H9 (cell line): ENCODE results near the gene PKNOX2. TPM values are rescaled to one million over a fixed set of nuclear protein-coding genes. Genes with fewer than 3 reads are reported as not detected.

Source experiments
- DNase-seq: peaks from one replicate; pipeline ENCODE4 v3.0.0-alpha.2; 2017
- H2AFZ ChIP-seq: one replicate; pipeline ENCODE4 v1.6.1; 2013; ENCODE audit warnings: mild to moderate bottlenecking, low read length, control low read depth, moderate library complexity
- H2AK5ac ChIP-seq: 2 replicates; pipeline ENCODE4 v1.6.1; 2013; ENCODE audit warnings: low read length, control low read depth, mixed read lengths; ENCODE audit not compliant: insufficient read length
- H2BK120ac ChIP-seq: one replicate; pipeline ENCODE4 v1.6.1; 2013; ENCODE audit warnings: low read depth, mild to moderate bottlenecking, low read length, control low read depth, inconsistent platforms; ENCODE audit not compliant: poor library complexity, severe bottlenecking
- H2BK12ac ChIP-seq: 2 replicates; pipeline ENCODE4 v1.6.1; 2013; ENCODE audit warnings: low read length, control low read depth, mixed read lengths, low read depth; ENCODE audit not compliant: insufficient read length
- H2BK15ac ChIP-seq: 2 replicates; pipeline ENCODE4 v1.6.1; 2013; ENCODE audit warnings: low read depth, low read length, control low read depth
- H2BK20ac ChIP-seq: one replicate; pipeline ENCODE4 v1.6.1; 2013; ENCODE audit warnings: low read depth, mild to moderate bottlenecking, low read length, control low read depth, inconsistent platforms; ENCODE audit not compliant: poor library complexity, severe bottlenecking
- H2BK5ac ChIP-seq: 2 replicates; pipeline ENCODE4 v1.6.1; 2013; ENCODE audit warnings: low read length, control low read depth, mixed read lengths; ENCODE audit not compliant: insufficient read length
- H3K14ac ChIP-seq: 2 replicates; pipeline ENCODE4 v1.6.1; 2013; ENCODE audit warnings: low read length, control low read depth; ENCODE audit not compliant: insufficient read depth
- H3K18ac ChIP-seq: 2 replicates; pipeline ENCODE4 v1.6.1; 2013; ENCODE audit warnings: low read depth, mild to moderate bottlenecking, mixed read lengths, low read length, control low read depth; ENCODE audit not compliant: insufficient read length
- H3K23ac ChIP-seq: 2 replicates; pipeline ENCODE4 v1.6.1; 2013; ENCODE audit warnings: low read length, control low read depth, mixed read lengths, low read depth; ENCODE audit not compliant: insufficient read length
- H3K23me2 ChIP-seq: 2 replicates; pipeline ENCODE4 v1.6.1; 2013; ENCODE audit warnings: low read depth, mild to moderate bottlenecking, mixed read lengths, low read length, control low read depth; ENCODE audit not compliant: insufficient read length, poor library complexity, severe bottlenecking
- H3K27ac ChIP-seq: 2 replicates; pipeline ENCODE4 v1.5.1; 2013; ENCODE audit warnings: low read length, control low read depth, mixed read lengths, low read depth; ENCODE audit not compliant: insufficient read length
- H3K27me3 ChIP-seq: 2 replicates; pipeline ENCODE4 v1.6.1; 2013; ENCODE audit warnings: low read length, control low read depth, inconsistent platforms; ENCODE audit not compliant: insufficient read depth
- H3K4ac ChIP-seq: 2 replicates; pipeline ENCODE4 v1.6.1; 2013; ENCODE audit warnings: low read depth, mild to moderate bottlenecking, control low read depth, inconsistent platforms, low read length, moderate library complexity
- H3K4me1 ChIP-seq: 2 replicates; pipeline ENCODE4 v1.6.1; 2013; ENCODE audit warnings: low read length, control low read depth, inconsistent platforms; ENCODE audit not compliant: insufficient read depth
- H3K4me2 ChIP-seq: 2 replicates; pipeline ENCODE4 v1.6.1; 2013; ENCODE audit warnings: low read length, control low read depth, mixed read lengths; ENCODE audit not compliant: insufficient read length, insufficient read depth
- H3K56ac ChIP-seq: 2 replicates; pipeline ENCODE4 v1.6.1; 2013; ENCODE audit warnings: low read depth, mild to moderate bottlenecking, mixed read lengths, low read length, control low read depth; ENCODE audit not compliant: insufficient read length
- H3K79me1 ChIP-seq: 2 replicates; pipeline ENCODE4 v1.6.1; 2013; ENCODE audit warnings: low read depth, mild to moderate bottlenecking, moderate library complexity, low read length, control low read depth, inconsistent platforms; ENCODE audit not compliant: insufficient read depth, poor library complexity, severe bottlenecking
- H3K79me2 ChIP-seq: 2 replicates; pipeline ENCODE4 v1.6.1; 2013; ENCODE audit warnings: low read length, control low read depth, inconsistent platforms; ENCODE audit not compliant: insufficient read depth
- H3K9ac ChIP-seq: 2 replicates; pipeline ENCODE4 v1.6.1; 2013; ENCODE audit warnings: low read length, control low read depth, mixed read lengths; ENCODE audit not compliant: insufficient read length; ENCODE audit errors: extremely low read depth
- H3K9me3 ChIP-seq: one replicate; pipeline ENCODE4 v1.6.1; 2013; ENCODE audit warnings: low read depth, low read length, inconsistent platforms; ENCODE audit not compliant: control insufficient read depth
- H3T11ph ChIP-seq: one replicate; pipeline ENCODE4 v1.6.1; 2013; ENCODE audit warnings: mild to moderate bottlenecking, low read length, control low read depth, inconsistent platforms
- H4K20me1 ChIP-seq: one replicate; pipeline ENCODE4 v1.6.1; 2013; ENCODE audit not compliant: control insufficient read depth, insufficient read length, insufficient read depth
- H4K5ac ChIP-seq: 2 replicates; pipeline ENCODE4 v1.6.1; 2013; ENCODE audit warnings: low read depth, mild to moderate bottlenecking, mixed read lengths, low read length, control low read depth; ENCODE audit not compliant: insufficient read length
- H4K8ac ChIP-seq: replicated peaks from 2 replicates; pipeline ENCODE4 v1.6.1; 2013; ENCODE audit warnings: low read length, control low read depth, mixed read lengths, low read depth; ENCODE audit not compliant: insufficient read length
- H4K91ac ChIP-seq: 2 replicates; pipeline ENCODE4 v1.6.1; 2013; ENCODE audit warnings: low read depth, mild to moderate bottlenecking, moderate library complexity, mixed read lengths, low read length, control low read depth; ENCODE audit not compliant: insufficient read length
- H3K27ac Mint-ChIP-seq, 3 experiments: 2 replicates in 2 of 3; 3 replicates in 1 of 3; pipeline ENCODE4 v1.8.0; 2020 to 2021; ENCODE audit warnings: mixed read lengths in 3 of 3, mild to moderate bottlenecking in 1 of 3, moderate library complexity in 1 of 3
- H3K27me3 Mint-ChIP-seq: 2 replicates; pipeline ENCODE4 v1.8.0; 2021; ENCODE audit warnings: low read depth, mild to moderate bottlenecking, moderate library complexity, mixed read lengths
- H3K36me3 Mint-ChIP-seq, 3 experiments: 2 replicates in 2 of 3; 3 replicates in 1 of 3; pipeline ENCODE4 v1.8.0; 2020 to 2021; ENCODE audit warnings: low read depth in 3 of 3, mixed read lengths in 3 of 3; ENCODE audit not compliant: insufficient read depth in 1 of 3
- H3K4me1 Mint-ChIP-seq, 2 experiments: 2 replicates each; pipeline ENCODE4 v1.8.0; 2020; ENCODE audit warnings: mixed read lengths in 2 of 2
- H3K4me3 Mint-ChIP-seq, 2 experiments: 2 replicates in 1 of 2; 3 replicates in 1 of 2; pipeline ENCODE4 v1.8.0; 2020 to 2021; ENCODE audit warnings: mild to moderate bottlenecking in 2 of 2, mixed read lengths in 2 of 2, moderate library complexity in 1 of 2
- H3K9me3 Mint-ChIP-seq, 2 experiments: 2 replicates in 1 of 2; 3 replicates in 1 of 2; pipeline ENCODE4 v1.8.0; 2020; ENCODE audit warnings: mild to moderate bottlenecking in 2 of 2, mixed read lengths in 2 of 2, moderate library complexity in 1 of 2
- WGBS: extraction: QIAGEN DNeasy Blood & Tissue Kit; methylation state at CpG from one replicate; pipeline ENCODE4 v1.1.7; 2013; ENCODE audit warnings: missing lambda C conversion rate, low lambda C conversion rate, mixed read lengths; ENCODE audit not compliant: insufficient read length; ENCODE audit errors: extremely low coverage; 5-methylcytosine and 5-hydroxymethylcytosine counted together
- total RNA-seq: library from RNA; stranded (reverse); gene quantifications from 2 replicates; pipeline ENCODE4 v1.2.1, GENCODE V29; 2021
- TF ChIP-seq, protein P1 (sequence below): fragments of 200-600 bp; sonication (generic); conservative IDR thresholded peaks from 3 replicates; pipeline ENCODE4 v1.8.0; 2021; ENCODE audit warnings: antibody characterized with exemption, mild to moderate bottlenecking

The PKNOX2 gene
- total RNA-seq, 1 experiment from 2014 or later, result 1.3 TPM

DNA sequence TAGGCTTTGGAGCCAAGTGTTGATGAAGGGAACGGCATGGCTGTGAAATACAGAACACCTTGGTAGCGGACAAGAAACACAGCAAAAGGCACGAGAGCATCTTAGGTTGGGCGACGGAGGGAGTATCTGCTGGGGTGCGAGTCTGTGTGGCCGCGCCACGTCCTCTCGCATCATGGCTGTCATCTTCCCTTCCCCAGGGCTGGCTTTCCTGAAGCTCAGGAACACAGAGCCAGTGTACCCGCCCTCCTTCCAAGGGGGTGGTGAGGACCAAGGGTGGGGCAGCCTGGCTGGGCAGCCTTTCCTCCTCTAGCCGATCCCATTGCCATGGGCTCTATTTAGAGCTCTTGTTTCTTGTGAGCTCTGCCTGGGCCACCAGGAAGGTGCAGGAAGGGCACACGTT, 177.1 kb downstream of the PKNOX2 start:
- no peaks in the 10 kb centered on the region for H3K79me2 ChIP-seq
- no peak overlapping the region for H3K4ac ChIP-seq
- no peak overlapping the region for H2BK120ac ChIP-seq
- H3K9me3 Mint-ChIP-seq, result no peaks in the 10 kb centered on the region
- H3K14ac ChIP-seq, result no peak overlapping the region; the same call in 1 of the 2 replicates
- peaks cover 35 to 53% of the 10 kb centered on the region in 2 experiments for H3K4me1 Mint-ChIP-seq
- no peaks in the 10 kb centered on the region for H4K20me1 ChIP-seq
- H3K18ac ChIP-seq, result no peak overlapping the region
- no peak overlapping the region for H3T11ph ChIP-seq
- no peaks in the 10 kb centered on the region for H3K9me3 ChIP-seq
- no peak overlapping the region for H3K4me2 ChIP-seq
- H3K27me3 ChIP-seq, result no peaks in the 10 kb centered on the region; the same call in 1 of the 2 replicates
- H3K27ac ChIP-seq, result no peak overlapping the region
- no peaks in the 10 kb centered on the region for H3K36me3 Mint-ChIP-seq
- H3K56ac ChIP-seq, result no peak overlapping the region
- no peaks in the 10 kb centered on the region for H3K79me1 ChIP-seq
- no peak overlapping the region for H3K23ac ChIP-seq
- WGBS, result no CpG with 5 or more reads among the region's 13 CpGs
- no peak overlapping the region for H2BK20ac ChIP-seq
- H2AK5ac ChIP-seq, result no peak overlapping the region
- H4K8ac ChIP-seq, result no peak overlapping the region
- no peak overlapping the region for H2BK12ac ChIP-seq
- no peaks in the 10 kb centered on the region for H3K23me2 ChIP-seq
- H4K5ac ChIP-seq, result no peak overlapping the region
- no peak overlapping the region for H3K9ac ChIP-seq
- no peak overlapping the region for H2AFZ ChIP-seq
- H2BK5ac ChIP-seq, result no peak overlapping the region
- H4K91ac ChIP-seq, result no peak overlapping the region
- DNase-seq, result no peak
- H3K4me1 ChIP-seq, result no peaks in the 10 kb centered on the region
- TF ChIP-seq, protein P1, sequence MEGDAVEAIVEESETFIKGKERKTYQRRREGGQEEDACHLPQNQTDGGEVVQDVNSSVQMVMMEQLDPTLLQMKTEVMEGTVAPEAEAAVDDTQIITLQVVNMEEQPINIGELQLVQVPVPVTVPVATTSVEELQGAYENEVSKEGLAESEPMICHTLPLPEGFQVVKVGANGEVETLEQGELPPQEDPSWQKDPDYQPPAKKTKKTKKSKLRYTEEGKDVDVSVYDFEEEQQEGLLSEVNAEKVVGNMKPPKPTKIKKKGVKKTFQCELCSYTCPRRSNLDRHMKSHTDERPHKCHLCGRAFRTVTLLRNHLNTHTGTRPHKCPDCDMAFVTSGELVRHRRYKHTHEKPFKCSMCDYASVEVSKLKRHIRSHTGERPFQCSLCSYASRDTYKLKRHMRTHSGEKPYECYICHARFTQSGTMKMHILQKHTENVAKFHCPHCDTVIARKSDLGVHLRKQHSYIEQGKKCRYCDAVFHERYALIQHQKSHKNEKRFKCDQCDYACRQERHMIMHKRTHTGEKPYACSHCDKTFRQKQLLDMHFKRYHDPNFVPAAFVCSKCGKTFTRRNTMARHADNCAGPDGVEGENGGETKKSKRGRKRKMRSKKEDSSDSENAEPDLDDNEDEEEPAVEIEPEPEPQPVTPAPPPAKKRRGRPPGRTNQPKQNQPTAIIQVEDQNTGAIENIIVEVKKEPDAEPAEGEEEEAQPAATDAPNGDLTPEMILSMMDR, result no peak
- no peak overlapping the region for H3K4me3 Mint-ChIP-seq
- peaks cover 30% of the 10 kb centered on the region for H3K27me3 Mint-ChIP-seq
- no peak overlapping the region for H2BK15ac ChIP-seq
- H3K27ac Mint-ChIP-seq, result no peak overlapping the region; a peak in 1 of 7 replicates
